ENCODE measurements around the gene INAVA. TPM values are rescaled to one million over a fixed set of nuclear protein-coding genes. Genes with fewer than 3 reads are reported as not detected.

Gene INAVA
- total RNA-seq, 1 donor from 2014 or later = 28.7 TPM

DNA sequence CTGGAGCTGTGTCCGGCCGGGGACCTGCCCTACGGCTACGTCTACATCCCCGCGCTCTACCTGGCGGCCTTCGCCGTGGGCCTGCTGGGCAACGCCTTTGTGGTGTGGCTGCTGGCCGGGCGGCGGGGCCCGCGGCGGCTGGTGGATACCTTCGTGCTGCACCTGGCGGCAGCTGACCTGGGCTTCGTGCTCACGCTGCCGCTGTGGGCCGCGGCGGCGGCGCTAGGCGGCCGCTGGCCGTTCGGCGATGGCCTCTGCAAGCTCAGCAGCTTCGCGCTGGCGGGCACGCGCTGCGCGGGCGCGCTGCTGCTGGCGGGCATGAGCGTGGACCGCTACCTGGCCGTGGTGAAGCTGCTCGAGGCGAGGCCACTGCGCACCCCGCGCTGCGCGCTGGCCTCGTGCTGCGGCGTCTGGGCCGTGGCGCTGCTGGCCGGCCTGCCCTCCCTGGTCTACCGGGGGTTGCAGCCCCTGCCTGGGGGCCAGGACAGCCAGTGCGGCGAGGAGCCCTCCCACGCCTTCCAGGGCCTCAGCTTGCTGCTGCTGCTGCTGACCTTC lies 21.5 kb upstream of the INAVA start:
- DNase-seq (ENCODE audit: low read depth) (no peak), FAIRE-seq (no peak)
- TF ChIP-seq, protein P1, sequence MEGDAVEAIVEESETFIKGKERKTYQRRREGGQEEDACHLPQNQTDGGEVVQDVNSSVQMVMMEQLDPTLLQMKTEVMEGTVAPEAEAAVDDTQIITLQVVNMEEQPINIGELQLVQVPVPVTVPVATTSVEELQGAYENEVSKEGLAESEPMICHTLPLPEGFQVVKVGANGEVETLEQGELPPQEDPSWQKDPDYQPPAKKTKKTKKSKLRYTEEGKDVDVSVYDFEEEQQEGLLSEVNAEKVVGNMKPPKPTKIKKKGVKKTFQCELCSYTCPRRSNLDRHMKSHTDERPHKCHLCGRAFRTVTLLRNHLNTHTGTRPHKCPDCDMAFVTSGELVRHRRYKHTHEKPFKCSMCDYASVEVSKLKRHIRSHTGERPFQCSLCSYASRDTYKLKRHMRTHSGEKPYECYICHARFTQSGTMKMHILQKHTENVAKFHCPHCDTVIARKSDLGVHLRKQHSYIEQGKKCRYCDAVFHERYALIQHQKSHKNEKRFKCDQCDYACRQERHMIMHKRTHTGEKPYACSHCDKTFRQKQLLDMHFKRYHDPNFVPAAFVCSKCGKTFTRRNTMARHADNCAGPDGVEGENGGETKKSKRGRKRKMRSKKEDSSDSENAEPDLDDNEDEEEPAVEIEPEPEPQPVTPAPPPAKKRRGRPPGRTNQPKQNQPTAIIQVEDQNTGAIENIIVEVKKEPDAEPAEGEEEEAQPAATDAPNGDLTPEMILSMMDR (IDR thresholded peaks at IDR 0.05; ENCODE audit: insufficient read depth, low read length, severe bottlenecking) = no peak
- Histone ChIP-seq H3K4me3 (ENCODE audit: low read depth, low read length) (peak overlapping the region; percentile 6), H3K36me3 (ENCODE audit: control insufficient read depth, insufficient read depth, low read length) (no peaks in the 10 kb centered on the region), H3K27me3 (ENCODE audit: control insufficient read depth, insufficient read depth, low read length) (peaks cover 26% of the 10 kb centered on the region)

GRCh38 chr1:200873671-200874397 lies 20.9 kb upstream of the INAVA start:
- peaks cover 26% of the 10 kb centered on the region for H3K27me3 ChIP-seq (ENCODE audit: control insufficient read depth, insufficient read depth, low read length)
- H3K36me3 ChIP-seq (ENCODE audit: control insufficient read depth, insufficient read depth, low read length) = no peaks in the 10 kb centered on the region
- DNase-seq (ENCODE audit: low read depth) = no peak
- H3K4me3 ChIP-seq (ENCODE audit: low read depth, low read length) = no peak overlapping the region
- TF ChIP-seq, protein P1 (IDR thresholded peaks at IDR 0.05; ENCODE audit: insufficient read depth, low read length, severe bottlenecking) = no peak
- no peak for FAIRE-seq

- Histone ChIP-seq H3K27me3 (ENCODE audit: control insufficient read depth, insufficient read depth, low read length) (peaks cover 26% of the 10 kb centered on the region), H3K36me3 (ENCODE audit: control insufficient read depth, insufficient read depth, low read length) (no peaks in the 10 kb centered on the region), H3K4me3 (ENCODE audit: low read depth, low read length) (no peak overlapping the region)
- FAIRE-seq (no peak), DNase-seq (ENCODE audit: low read depth) (no peak)
- TF ChIP-seq, protein P1 (IDR thresholded peaks at IDR 0.05; ENCODE audit: insufficient read depth, low read length, severe bottlenecking) = no peak
These were observed 20.0 kb upstream of the INAVA start for GRCh38 chr1:200874694-200875093.

DNA sequence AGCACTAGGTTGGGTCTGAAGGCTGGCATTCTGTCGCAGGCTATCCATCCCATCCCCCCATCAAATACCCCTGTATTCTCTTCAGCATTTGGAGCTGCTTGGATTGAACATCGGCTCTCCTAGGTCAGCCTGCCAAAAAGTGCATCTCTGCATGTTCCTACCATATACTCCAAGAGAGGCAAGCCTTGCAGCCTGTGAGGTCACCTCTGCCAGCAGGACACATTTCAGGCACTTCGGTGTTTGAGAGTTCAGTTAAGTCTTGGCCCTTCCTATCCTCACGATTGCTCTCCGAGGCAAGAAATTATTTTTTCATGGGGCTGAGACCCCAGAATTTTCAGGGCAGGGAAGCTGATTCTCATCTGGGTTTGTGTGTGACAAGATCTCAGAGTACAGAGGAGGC lies 19.3 kb upstream of the INAVA start:
- TF ChIP-seq, protein P1 (IDR thresholded peaks at IDR 0.05; ENCODE audit: insufficient read depth, low read length, severe bottlenecking) = no peak
- DNase-seq (ENCODE audit: low read depth) (no peak), FAIRE-seq (no peak)
- Histone ChIP-seq H3K4me3 (ENCODE audit: low read depth, low read length) (no peak overlapping the region), H3K36me3 (ENCODE audit: control insufficient read depth, insufficient read depth, low read length) (no peaks in the 10 kb centered on the region), H3K27me3 (ENCODE audit: control insufficient read depth, insufficient read depth, low read length) (peaks cover 26% of the 10 kb centered on the region)

GRCh38 chr1:200877010-200877409 lies 17.7 kb upstream of the INAVA start:
- H3K4me3 ChIP-seq (ENCODE audit: low read depth, low read length) = no peak overlapping the region
- FAIRE-seq (peak; percentile 58), DNase-seq (ENCODE audit: low read depth) (no peak)
- peaks cover 26% of the 10 kb centered on the region for H3K27me3 ChIP-seq (ENCODE audit: control insufficient read depth, insufficient read depth, low read length)
- H3K36me3 ChIP-seq (ENCODE audit: control insufficient read depth, insufficient read depth, low read length) = no peaks in the 10 kb centered on the region
- TF ChIP-seq, protein P1 (IDR thresholded peaks at IDR 0.05; ENCODE audit: insufficient read depth, low read length, severe bottlenecking) = no peak

Data from bronchial epithelial cell (primary cell).